MM.1S (cell line): ENCODE data around the gene KLHDC9.

Source experiments
- EZH2 ChIP-seq: fragments of 300-600 bp; sonication (generic); optimal IDR thresholded peaks from 2 replicates; pipeline ENCODE3; 2017; ENCODE audit warnings: low read depth, mild to moderate bottlenecking, antibody characterized with exemption, low read length, mixed read lengths
- TF ChIP-seq, protein P1 (sequence below): fragments of 300-600 bp; sonication (generic); IDR thresholded peaks from 2 replicates; pipeline ENCODE4 v1.5.1; 2016; ENCODE audit warnings: antibody characterized with exemption, low read length, mixed read lengths

DNA sequence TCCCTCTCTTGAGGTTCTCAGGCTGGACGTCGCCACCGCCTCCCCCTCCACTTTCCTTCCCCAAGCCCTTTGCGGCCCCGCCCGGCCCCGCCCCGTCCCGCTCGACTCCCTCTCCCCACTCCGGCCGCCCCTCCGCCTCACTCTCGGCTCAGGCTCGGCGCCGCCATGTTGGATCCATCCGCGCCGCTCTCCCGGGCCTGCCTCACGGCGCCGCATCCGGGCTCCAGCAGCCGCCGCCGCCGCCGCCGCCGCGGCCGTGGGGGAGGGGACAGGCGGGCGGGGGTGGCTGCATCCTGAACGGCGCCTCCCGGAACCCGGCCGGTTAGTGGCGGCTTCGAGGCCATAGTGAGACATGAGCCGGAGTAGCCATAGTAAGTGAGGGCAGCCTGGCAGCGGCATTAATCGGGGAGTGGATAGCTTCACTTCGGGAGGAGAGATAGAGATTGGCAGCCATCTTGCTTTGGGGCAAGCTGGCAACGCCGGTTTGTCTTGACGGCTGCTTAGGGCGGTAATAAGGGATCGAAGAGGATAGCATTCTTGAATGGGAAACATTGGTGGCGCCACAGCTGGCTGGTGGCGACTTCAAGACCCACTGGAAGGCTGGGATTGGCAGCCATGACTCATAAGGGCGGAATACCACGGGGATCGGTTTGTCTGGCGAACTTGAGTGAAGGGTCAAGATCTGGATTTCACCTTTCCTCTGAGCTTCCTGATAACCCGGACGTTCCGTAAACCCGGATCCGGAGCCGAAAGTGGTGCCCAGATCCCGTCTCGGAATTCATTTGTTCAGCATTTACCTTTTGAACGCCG lies 34.5 kb downstream of the KLHDC9 start, which contains the start of gene DEDD:
- TF ChIP-seq, protein P1, sequence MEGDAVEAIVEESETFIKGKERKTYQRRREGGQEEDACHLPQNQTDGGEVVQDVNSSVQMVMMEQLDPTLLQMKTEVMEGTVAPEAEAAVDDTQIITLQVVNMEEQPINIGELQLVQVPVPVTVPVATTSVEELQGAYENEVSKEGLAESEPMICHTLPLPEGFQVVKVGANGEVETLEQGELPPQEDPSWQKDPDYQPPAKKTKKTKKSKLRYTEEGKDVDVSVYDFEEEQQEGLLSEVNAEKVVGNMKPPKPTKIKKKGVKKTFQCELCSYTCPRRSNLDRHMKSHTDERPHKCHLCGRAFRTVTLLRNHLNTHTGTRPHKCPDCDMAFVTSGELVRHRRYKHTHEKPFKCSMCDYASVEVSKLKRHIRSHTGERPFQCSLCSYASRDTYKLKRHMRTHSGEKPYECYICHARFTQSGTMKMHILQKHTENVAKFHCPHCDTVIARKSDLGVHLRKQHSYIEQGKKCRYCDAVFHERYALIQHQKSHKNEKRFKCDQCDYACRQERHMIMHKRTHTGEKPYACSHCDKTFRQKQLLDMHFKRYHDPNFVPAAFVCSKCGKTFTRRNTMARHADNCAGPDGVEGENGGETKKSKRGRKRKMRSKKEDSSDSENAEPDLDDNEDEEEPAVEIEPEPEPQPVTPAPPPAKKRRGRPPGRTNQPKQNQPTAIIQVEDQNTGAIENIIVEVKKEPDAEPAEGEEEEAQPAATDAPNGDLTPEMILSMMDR: no peak
- no peak for TF ChIP-seq EZH2
